Endodermal cell (in vitro differentiated cells): ENCODE results near the gene TRIM45. TPM values are rescaled to one million over a fixed set of nuclear protein-coding genes. Genes with fewer than 3 reads are reported as not detected.

Source experiments
- DNase-seq: peaks from one replicate; pipeline ENCODE4 v3.0.0-alpha.2; 2017
- H3K27ac ChIP-seq: 2 replicates; pipeline ENCODE4 v1.5.1; 2013; ENCODE audit warnings: mild to moderate bottlenecking, low read depth, low read length, moderate library complexity
- H3K27me3 ChIP-seq: 2 replicates; pipeline ENCODE4 v1.6.1; 2013; ENCODE audit warnings: mild to moderate bottlenecking, low read length, moderate library complexity; ENCODE audit not compliant: insufficient read depth, control insufficient read depth, poor library complexity, severe bottlenecking
- H3K36me3 ChIP-seq: 2 replicates; pipeline ENCODE4 v1.7.0; 2013; ENCODE audit warnings: mild to moderate bottlenecking, low read length, moderate library complexity; ENCODE audit not compliant: control insufficient read depth, insufficient read depth
- H3K4me1 ChIP-seq: one replicate; pipeline ENCODE4 v1.7.0; 2013; ENCODE audit warnings: low read length; ENCODE audit not compliant: control insufficient read depth, insufficient read depth
- H3K4me3 ChIP-seq: 2 replicates; pipeline ENCODE4 v1.5.1; 2013; ENCODE audit warnings: mild to moderate bottlenecking, low read length, moderate library complexity
- H3K9ac ChIP-seq: 2 replicates; pipeline ENCODE4 v1.6.1; 2013; ENCODE audit warnings: mild to moderate bottlenecking, low read length, moderate library complexity; ENCODE audit not compliant: poor library complexity, severe bottlenecking; ENCODE audit errors: extremely low read depth
- H3K9me3 ChIP-seq: 2 replicates; pipeline ENCODE4 v1.6.1; 2013; ENCODE audit warnings: mild to moderate bottlenecking, low read length, moderate library complexity; ENCODE audit not compliant: control insufficient read depth
- H3K27ac Mint-ChIP-seq: 2 replicates; pipeline ENCODE4 v1.8.0; 2020; ENCODE audit warnings: mixed read lengths
- H3K27me3 Mint-ChIP-seq: 2 replicates; pipeline ENCODE4 v1.8.0; 2021; ENCODE audit warnings: mild to moderate bottlenecking, mixed read lengths; ENCODE audit not compliant: insufficient read depth
- H3K36me3 Mint-ChIP-seq: 2 replicates; pipeline ENCODE4 v1.8.0; 2020; ENCODE audit warnings: low read depth, mixed read lengths
- H3K4me1 Mint-ChIP-seq: 2 replicates; pipeline ENCODE4 v1.8.0; 2020; ENCODE audit warnings: mixed read lengths
- H3K4me3 Mint-ChIP-seq: 2 replicates; pipeline ENCODE4 v1.8.0; 2020; ENCODE audit warnings: mild to moderate bottlenecking, moderate library complexity, mixed read lengths
- H3K9me3 Mint-ChIP-seq: 2 replicates; pipeline ENCODE4 v1.8.0; 2020; ENCODE audit warnings: mild to moderate bottlenecking, mixed read lengths
- CTCF ChIP-seq: fragments of 200-600 bp; sonication (generic); conservative IDR thresholded peaks from 2 replicates; pipeline ENCODE4 v1.5.0; 2021; ENCODE audit warnings: antibody characterized with exemption, mild to moderate bottlenecking
- WGBS, 2 experiments: methylation state at CpG; one replicate each; pipeline versions ENCODE4 v1.1.5 to v1.1.7; 2013; ENCODE audit warnings: missing lambda C conversion rate in 2 of 2, mixed read lengths in 1 of 2; ENCODE audit not compliant: insufficient coverage in 1 of 2, insufficient read length in 1 of 2; 5-methylcytosine and 5-hydroxymethylcytosine counted together
- total RNA-seq, 2 donors: library from RNA; stranded (reverse); fragmentation: NEBNext Ultra II Directional in 1 of 2; extraction: Animal tissue kit (Norgen Biotek cat#: 25700) in 1 of 2; gene quantifications; 2 replicates in 1 of 2; 3 replicates in 1 of 2; pipeline ENCODE4 v1.2.1, GENCODE V29; 2021

TRIM45 gene
- total RNA-seq, 2 donors from 2014 or later, result 13.4 to 16.5 TPM

GRCh38 chr1:117068580-117068979 is 53.0 kb downstream of the TRIM45 start:
- Histone ChIP-seq H3K9me3 (no peaks in the 10 kb centered on the region), H3K36me3 (peaks cover 31% of the 10 kb centered on the region), H3K4me1 (no peaks in the 10 kb centered on the region), H3K27ac (no peak overlapping the region), H3K4me3 (no peak overlapping the region), H3K27me3 (no peaks in the 10 kb centered on the region), H3K9ac (no peak overlapping the region)
- H3K9me3 Mint-ChIP-seq, result no peaks in the 10 kb centered on the region
- no peak for DNase-seq
- peaks cover 23% of the 10 kb centered on the region for H3K36me3 Mint-ChIP-seq
- WGBS, 2 experiments, result 94 to 95% methylated on average over 2 to 5 of the region's 5 CpGs
- TF ChIP-seq CTCF, result no peak
- H3K27ac Mint-ChIP-seq, result no peak overlapping the region
- H3K4me3 Mint-ChIP-seq, result no peak overlapping the region
- no peaks in the 10 kb centered on the region for H3K27me3 Mint-ChIP-seq
- no peaks in the 10 kb centered on the region for H3K4me1 Mint-ChIP-seq

- Histone ChIP-seq H3K9ac (no peak overlapping the region), H3K36me3 (peaks cover 32% of the 10 kb centered on the region), H3K4me1 (no peaks in the 10 kb centered on the region), H3K4me3 (no peak overlapping the region), H3K9me3 (no peaks in the 10 kb centered on the region), H3K27me3 (no peaks in the 10 kb centered on the region), H3K27ac (no peak overlapping the region)
- H3K4me3 Mint-ChIP-seq, result no peak overlapping the region
- peaks cover 28% of the 10 kb centered on the region for H3K36me3 Mint-ChIP-seq
- H3K27ac Mint-ChIP-seq, result no peak overlapping the region
- DNase-seq, result peak; percentile 71
- no peaks in the 10 kb centered on the region for H3K9me3 Mint-ChIP-seq
- TF ChIP-seq CTCF, result peak; percentile 90
- no peaks in the 10 kb centered on the region for H3K4me1 Mint-ChIP-seq
- 81 to 85% methylated on average over 4 to 6 of the region's 6 CpGs for WGBS, 2 experiments
- no peaks in the 10 kb centered on the region for H3K27me3 Mint-ChIP-seq
Observed at GRCh38 chr1:117067533-117068370, 53.8 kb downstream of the TRIM45 start.

GRCh38 chr1:117066367-117066766 is 55.2 kb downstream of the TRIM45 start:
- no peak for DNase-seq
- no peak overlapping the region for H3K4me3 Mint-ChIP-seq
- H3K9me3 ChIP-seq, result no peaks in the 10 kb centered on the region
- WGBS, 2 experiments, result 93 to 100% methylated on average over 1 to 6 of the region's 6 CpGs
- peaks cover 40% of the 10 kb centered on the region for H3K36me3 ChIP-seq
- H3K27me3 Mint-ChIP-seq, result no peaks in the 10 kb centered on the region
- peaks cover 4% of the 10 kb centered on the region for H3K4me1 Mint-ChIP-seq
- no peaks in the 10 kb centered on the region for H3K27me3 ChIP-seq
- no peak for TF ChIP-seq CTCF
- no peaks in the 10 kb centered on the region for H3K9me3 Mint-ChIP-seq
- H3K27ac ChIP-seq, result no peak overlapping the region
- no peak overlapping the region for H3K27ac Mint-ChIP-seq
- H3K4me1 ChIP-seq, result no peaks in the 10 kb centered on the region
- no peak overlapping the region for H3K4me3 ChIP-seq
- no peak overlapping the region for H3K9ac ChIP-seq
- H3K36me3 Mint-ChIP-seq, result peaks cover 33% of the 10 kb centered on the region
